NCI-H1105 treated with DMSO at 0.1 percent for 48 hours (cell line): ENCODE measurements around the gene SORL1-AS1.
A peak's percentile ranks its signal among the peaks of the same experiment; 100 is the strongest.
"Not testable (repeated sequence)": the region's sequence is repeated elsewhere in the genome, so short reads cannot be mapped to it uniquely, and the experiment has no call there.

Source experiments
- DNase-seq: peaks from one replicate; lab custom pipeline; 2025; lab: John Stamatoyannopoulos, UW

SORL1-AS1 gene

GRCh38 chr11:121452609-121453150, at the start of gene SORL1-AS1:
SORL1-AS1 (minus strand) TSS chr11:121452967.
- DNase-seq: peak; percentile 77

- DNase-seq: no peak
These were observed 48.0 kb upstream of the SORL1-AS1 start for GRCh38 chr11:121500717-121501116.

- no peak for DNase-seq
These were observed 47.5 kb upstream of the SORL1-AS1 start for GRCh38 chr11:121500275-121500674.

- no peak for DNase-seq
These were observed 46.6 kb upstream of the SORL1-AS1 start for GRCh38 chr11:121499405-121499804.

- DNase-seq: no peak
These were observed 44.6 kb upstream of the SORL1-AS1 start for GRCh38 chr11:121497176-121497998.

GRCh38 chr11:121494355-121495099, 41.8 kb upstream of the SORL1-AS1 start:
- DNase-seq: no peak

- DNase-seq: no peak
These were observed 37.1 kb upstream of the SORL1-AS1 start for GRCh38 chr11:121489823-121490222.

- no peak for DNase-seq
These were observed 35.9 kb upstream of the SORL1-AS1 start for GRCh38 chr11:121488641-121489040.

- no peak for DNase-seq
These were observed 35.4 kb upstream of the SORL1-AS1 start for GRCh38 chr11:121488170-121488569.

- no peak for DNase-seq
These were observed 34.4 kb upstream of the SORL1-AS1 start for GRCh38 chr11:121487191-121487590.

GRCh38 chr11:121486054-121486453, 33.3 kb upstream of the SORL1-AS1 start:
- DNase-seq: no peak

GRCh38 chr11:121485216-121485615, 32.4 kb upstream of the SORL1-AS1 start:
- DNase-seq: no peak

GRCh38 chr11:121483805-121484480, 31.2 kb upstream of the SORL1-AS1 start:
- no peak for DNase-seq

- DNase-seq: no peak
These were observed 29.7 kb upstream of the SORL1-AS1 start for GRCh38 chr11:121482231-121483129.

- not testable (repeated sequence) for DNase-seq
These were observed 28.9 kb upstream of the SORL1-AS1 start for GRCh38 chr11:121481484-121482230.

GRCh38 chr11:121479698-121480238, 27.0 kb upstream of the SORL1-AS1 start:
- no peak for DNase-seq

- no peak for DNase-seq
These were observed 26.3 kb upstream of the SORL1-AS1 start for GRCh38 chr11:121478895-121479697.

GRCh38 chr11:121478226-121478894, 25.6 kb upstream of the SORL1-AS1 start:
- no peak for DNase-seq
